T-helper 2 cell treated with Interferon-gamma antibody and Interleukin-4, amounts not matched to agents 5 μg/mL and 100 μg/mL, for 36 hours (primary cell): Measurements from ENCODE around the gene IL1RL1.

Experiments used
- DNase-seq: peaks from one replicate; pipeline ENCODE4 v3.0.0; 2021; ENCODE audit warnings: low spot score
- H3K27ac Mint-ChIP-seq: one replicate; pipeline ENCODE4 v1.8.0; 2021; ENCODE audit warnings: mild to moderate bottlenecking, mixed read lengths
- H3K27me3 Mint-ChIP-seq: one replicate; pipeline ENCODE4 v1.8.0; 2021; ENCODE audit warnings: low read depth, mixed read lengths
- H3K36me3 Mint-ChIP-seq: one replicate; pipeline ENCODE4 v1.8.0; 2021; ENCODE audit warnings: low read depth, mixed read lengths
- H3K4me1 Mint-ChIP-seq: one replicate; pipeline ENCODE4 v1.8.0; 2021; ENCODE audit warnings: low read depth, mixed read lengths
- H3K4me3 Mint-ChIP-seq: one replicate; pipeline ENCODE4 v1.8.0; 2022; ENCODE audit warnings: mild to moderate bottlenecking, moderate library complexity, mixed read lengths
- H3K9me3 Mint-ChIP-seq: one replicate; pipeline ENCODE4 v1.8.0; 2021; ENCODE audit warnings: mixed read lengths

IL1RL1 gene

GRCh38 chr2:102282678-102283091 is 28.7 kb upstream of the IL1RL1 start:
- no peaks in the 10 kb centered on the region for H3K27me3 Mint-ChIP-seq
- no peak overlapping the region for H3K27ac Mint-ChIP-seq
- no peak for DNase-seq

GRCh38 chr2:102283996-102284395 is 27.4 kb upstream of the IL1RL1 start:
- DNase-seq = no peak
- H3K4me3 Mint-ChIP-seq = no peak overlapping the region
- H3K9me3 Mint-ChIP-seq = peaks cover 4% of the 10 kb centered on the region
- H3K27me3 Mint-ChIP-seq = no peaks in the 10 kb centered on the region
- H3K27ac Mint-ChIP-seq = no peak overlapping the region
- peaks cover 13% of the 10 kb centered on the region for H3K4me1 Mint-ChIP-seq
- peaks cover 2% of the 10 kb centered on the region for H3K36me3 Mint-ChIP-seq

More at GRCh38 chr2:102282678-102283091, 28.7 kb upstream of the IL1RL1 start:
- Mint-ChIP-seq H3K4me3 (no peak overlapping the region), H3K9me3 (no peaks in the 10 kb centered on the region), H3K36me3 (no peaks in the 10 kb centered on the region), H3K4me1 (peaks cover 24% of the 10 kb centered on the region)

GRCh38 chr2:102284611-102285010 is 26.8 kb upstream of the IL1RL1 start:
- Mint-ChIP-seq H3K27me3 (no peaks in the 10 kb centered on the region), H3K27ac (no peak overlapping the region), H3K4me3 (no peak overlapping the region), H3K9me3 (peaks cover 4% of the 10 kb centered on the region), H3K36me3 (peaks cover 2% of the 10 kb centered on the region), H3K4me1 (peaks cover 10% of the 10 kb centered on the region)
- no peak for DNase-seq

GRCh38 chr2:102285368-102285767 is 26.0 kb upstream of the IL1RL1 start:
- Mint-ChIP-seq H3K36me3 (peaks cover 2% of the 10 kb centered on the region), H3K9me3 (peaks cover 4% of the 10 kb centered on the region), H3K27ac (no peak overlapping the region), H3K27me3 (no peaks in the 10 kb centered on the region), H3K4me3 (no peak overlapping the region), H3K4me1 (peaks cover 10% of the 10 kb centered on the region)
- no peak for DNase-seq

GRCh38 chr2:102286041-102286440 is 25.3 kb upstream of the IL1RL1 start:
- peaks cover 12% of the 10 kb centered on the region for H3K4me1 Mint-ChIP-seq
- no peaks in the 10 kb centered on the region for H3K27me3 Mint-ChIP-seq
- no peak overlapping the region for H3K27ac Mint-ChIP-seq
- no peak for DNase-seq
- H3K4me3 Mint-ChIP-seq = no peak overlapping the region
- peaks cover 2% of the 10 kb centered on the region for H3K36me3 Mint-ChIP-seq
- H3K9me3 Mint-ChIP-seq = peaks cover 4% of the 10 kb centered on the region

GRCh38 chr2:102289129-102289528 is 22.2 kb upstream of the IL1RL1 start:
- Mint-ChIP-seq H3K36me3 (peaks cover 2% of the 10 kb centered on the region), H3K27me3 (no peaks in the 10 kb centered on the region), H3K4me3 (no peak overlapping the region), H3K27ac (no peak overlapping the region), H3K4me1 (peaks cover 26% of the 10 kb centered on the region), H3K9me3 (peaks cover 4% of the 10 kb centered on the region)
- DNase-seq = no peak

GRCh38 chr2:102290594-102290993 is 20.8 kb upstream of the IL1RL1 start:
- Mint-ChIP-seq H3K4me1 (peaks cover 36% of the 10 kb centered on the region), H3K36me3 (peaks cover 2% of the 10 kb centered on the region), H3K27me3 (no peaks in the 10 kb centered on the region), H3K4me3 (no peak overlapping the region), H3K9me3 (peaks cover 4% of the 10 kb centered on the region), H3K27ac (no peak overlapping the region)
- DNase-seq = no peak

GRCh38 chr2:102291319-102292075 is 19.9 kb upstream of the IL1RL1 start:
- Mint-ChIP-seq H3K9me3 (peaks cover 4% of the 10 kb centered on the region), H3K4me1 (peaks cover 40% of the 10 kb centered on the region), H3K27me3 (no peaks in the 10 kb centered on the region), H3K4me3 (peak overlapping the region; percentile 58), H3K27ac (peak overlapping the region; percentile 51), H3K36me3 (peaks cover 2% of the 10 kb centered on the region)
- no peak for DNase-seq

GRCh38 chr2:102294802-102295489 is 16.4 kb upstream of the IL1RL1 start:
- Mint-ChIP-seq H3K27ac (peak overlapping the region; percentile 19), H3K9me3 (no peaks in the 10 kb centered on the region), H3K36me3 (no peaks in the 10 kb centered on the region), H3K27me3 (no peaks in the 10 kb centered on the region), H3K4me1 (peaks cover 56% of the 10 kb centered on the region), H3K4me3 (no peak overlapping the region)
- no peak for DNase-seq

- H3K4me3 Mint-ChIP-seq = no peak overlapping the region
- no peaks in the 10 kb centered on the region for H3K9me3 Mint-ChIP-seq
- no peak for DNase-seq
- H3K27ac Mint-ChIP-seq = no peak overlapping the region
- H3K27me3 Mint-ChIP-seq = no peaks in the 10 kb centered on the region
- no peaks in the 10 kb centered on the region for H3K36me3 Mint-ChIP-seq
- H3K4me1 Mint-ChIP-seq = peaks cover 61% of the 10 kb centered on the region
These were observed 15.8 kb upstream of the IL1RL1 start for GRCh38 chr2:102295566-102295965.

- Mint-ChIP-seq H3K27me3 (no peaks in the 10 kb centered on the region), H3K36me3 (no peaks in the 10 kb centered on the region), H3K9me3 (no peaks in the 10 kb centered on the region), H3K4me1 (peaks cover 61% of the 10 kb centered on the region), H3K4me3 (no peak overlapping the region), H3K27ac (peak overlapping the region; percentile 74)
- no peak for DNase-seq
These were observed 14.9 kb upstream of the IL1RL1 start for GRCh38 chr2:102296449-102296848.

GRCh38 chr2:102297891-102298290 is 13.5 kb upstream of the IL1RL1 start:
- DNase-seq = no peak
- Mint-ChIP-seq H3K4me3 (no peak overlapping the region), H3K27me3 (no peaks in the 10 kb centered on the region), H3K4me1 (peaks cover 59% of the 10 kb centered on the region), H3K27ac (no peak overlapping the region), H3K36me3 (no peaks in the 10 kb centered on the region), H3K9me3 (no peaks in the 10 kb centered on the region)

- peak overlapping the region; percentile 60 for H3K4me3 Mint-ChIP-seq
- H3K4me1 Mint-ChIP-seq = peaks cover 64% of the 10 kb centered on the region
- no peaks in the 10 kb centered on the region for H3K9me3 Mint-ChIP-seq
- no peaks in the 10 kb centered on the region for H3K27me3 Mint-ChIP-seq
- no peaks in the 10 kb centered on the region for H3K36me3 Mint-ChIP-seq
- peak overlapping the region; percentile 72 for H3K27ac Mint-ChIP-seq
- DNase-seq = peak; percentile 80
These were observed 9.4 kb upstream of the IL1RL1 start for GRCh38 chr2:102301867-102302362.

GRCh38 chr2:102302458-102302857 is 8.9 kb upstream of the IL1RL1 start:
- no peaks in the 10 kb centered on the region for H3K36me3 Mint-ChIP-seq
- H3K27me3 Mint-ChIP-seq = no peaks in the 10 kb centered on the region
- peaks cover 64% of the 10 kb centered on the region for H3K4me1 Mint-ChIP-seq
- DNase-seq = no peak
- H3K4me3 Mint-ChIP-seq = no peak overlapping the region
- H3K27ac Mint-ChIP-seq = no peak overlapping the region
- H3K9me3 Mint-ChIP-seq = no peaks in the 10 kb centered on the region
